MM.1S (cell line): Measurements from ENCODE around the gene GEMIN2.
"Not testable (repeated sequence)": the region's sequence is repeated elsewhere in the genome, so short reads cannot be mapped to it uniquely, and the experiment has no call there.

Source experiments
- DNase-seq: peaks from one replicate; pipeline ENCODE4 v3.0.0-alpha.2; 2015
- H2AFZ ChIP-seq: fragments of 300-600 bp; sonication (generic); 2 replicates; pipeline ENCODE4 v1.6.0; 2016; ENCODE audit warnings: antibody characterized with exemption, low read length
- H3F3A ChIP-seq: fragments of 300-600 bp; sonication (generic); 2 replicates; pipeline ENCODE4 v1.6.1; 2016; ENCODE audit warnings: mild to moderate bottlenecking, antibody characterized with exemption, low read length, moderate library complexity, mixed read lengths; ENCODE audit not compliant: insufficient read depth
- H3K27ac ChIP-seq: fragments of 300-600 bp; sonication (generic); 2 replicates; pipeline ENCODE4 v1.5.1; 2016; ENCODE audit warnings: mild to moderate bottlenecking, low read length
- H3K27me3 ChIP-seq: fragments of 300-600 bp; sonication (generic); replicated peaks from 2 replicates; pipeline ENCODE4 v1.6.0; 2016; ENCODE audit warnings: low read length; ENCODE audit not compliant: insufficient read depth
- H3K36me3 ChIP-seq: fragments of 300-600 bp; sonication (generic); replicated peaks from 2 replicates; pipeline ENCODE4 v1.6.1; 2016; ENCODE audit warnings: mild to moderate bottlenecking, low read length, mixed read lengths; ENCODE audit not compliant: insufficient read depth
- H3K4me1 ChIP-seq: fragments of 300-600 bp; sonication (generic); 2 replicates; pipeline ENCODE4 v1.6.1; 2016; ENCODE audit warnings: low read length, mixed read lengths
- H3K4me2 ChIP-seq: fragments of 300-600 bp; sonication (generic); 2 replicates; pipeline ENCODE4 v1.6.0; 2016; ENCODE audit warnings: low read depth, low read length
- H3K4me3 ChIP-seq: fragments of 300-600 bp; sonication (generic); 2 replicates; pipeline ENCODE4 v1.5.1; 2016; ENCODE audit warnings: low read length, mixed read lengths
- H3K79me2 ChIP-seq: fragments of 300-600 bp; sonication (generic); 2 replicates; pipeline ENCODE4 v1.6.1; 2016; ENCODE audit warnings: mixed run types, low read length, mixed read lengths
- H3K9ac ChIP-seq: fragments of 300-600 bp; sonication (generic); 2 replicates; pipeline ENCODE4 v1.6.1; 2016; ENCODE audit warnings: low read length, mixed read lengths
- H3K9me2 ChIP-seq: fragments of 300-600 bp; sonication (generic); replicated peaks from 2 replicates; pipeline ENCODE4 v1.6.1; 2016; ENCODE audit warnings: mild to moderate bottlenecking, low read length, mixed read lengths; ENCODE audit not compliant: insufficient read depth
- H3K9me3 ChIP-seq: fragments of 300-600 bp; sonication (generic); replicated peaks from 2 replicates; pipeline ENCODE4 v1.6.1; 2016; ENCODE audit warnings: mild to moderate bottlenecking, low read length, mixed read lengths; ENCODE audit not compliant: insufficient read depth
- H4K20me1 ChIP-seq: fragments of 300-600 bp; sonication (generic); 2 replicates; pipeline ENCODE4 v1.6.1; 2016; ENCODE audit warnings: mild to moderate bottlenecking, low read length, moderate library complexity, mixed read lengths; ENCODE audit not compliant: insufficient read depth
- EZH2 ChIP-seq: fragments of 300-600 bp; sonication (generic); optimal IDR thresholded peaks from 2 replicates; pipeline ENCODE3; 2017; ENCODE audit warnings: low read depth, mild to moderate bottlenecking, antibody characterized with exemption, low read length, mixed read lengths
- EZH2phosphoT487 ChIP-seq: fragments of 300-600 bp; sonication (generic); IDR thresholded peaks from 2 replicates; pipeline ENCODE4 v1.6.1; 2018; ENCODE audit warnings: antibody characterized with exemption, low read length
- TF ChIP-seq, protein P1 (sequence below): fragments of 300-600 bp; sonication (generic); IDR thresholded peaks from 2 replicates; pipeline ENCODE4 v1.5.1; 2016; ENCODE audit warnings: antibody characterized with exemption, low read length, mixed read lengths

The GEMIN2 gene

GRCh38 chr14:39113685-39114072 lies 444 bp upstream of the GEMIN2 start:
- Histone ChIP-seq H3K9ac (peak overlapping the region; percentile 48; the same call in 1 of the 2 replicates), H3F3A (peaks cover 10% of the 10 kb centered on the region)
- TF ChIP-seq, protein P1, sequence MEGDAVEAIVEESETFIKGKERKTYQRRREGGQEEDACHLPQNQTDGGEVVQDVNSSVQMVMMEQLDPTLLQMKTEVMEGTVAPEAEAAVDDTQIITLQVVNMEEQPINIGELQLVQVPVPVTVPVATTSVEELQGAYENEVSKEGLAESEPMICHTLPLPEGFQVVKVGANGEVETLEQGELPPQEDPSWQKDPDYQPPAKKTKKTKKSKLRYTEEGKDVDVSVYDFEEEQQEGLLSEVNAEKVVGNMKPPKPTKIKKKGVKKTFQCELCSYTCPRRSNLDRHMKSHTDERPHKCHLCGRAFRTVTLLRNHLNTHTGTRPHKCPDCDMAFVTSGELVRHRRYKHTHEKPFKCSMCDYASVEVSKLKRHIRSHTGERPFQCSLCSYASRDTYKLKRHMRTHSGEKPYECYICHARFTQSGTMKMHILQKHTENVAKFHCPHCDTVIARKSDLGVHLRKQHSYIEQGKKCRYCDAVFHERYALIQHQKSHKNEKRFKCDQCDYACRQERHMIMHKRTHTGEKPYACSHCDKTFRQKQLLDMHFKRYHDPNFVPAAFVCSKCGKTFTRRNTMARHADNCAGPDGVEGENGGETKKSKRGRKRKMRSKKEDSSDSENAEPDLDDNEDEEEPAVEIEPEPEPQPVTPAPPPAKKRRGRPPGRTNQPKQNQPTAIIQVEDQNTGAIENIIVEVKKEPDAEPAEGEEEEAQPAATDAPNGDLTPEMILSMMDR: no peak
- TF ChIP-seq EZH2phosphoT487 (no peak), EZH2 (no peak)

GRCh38 chr14:39122330-39123138 lies 8.4 kb downstream of the GEMIN2 start:
- H3K9me2 ChIP-seq: no peaks in the 10 kb centered on the region
- DNase-seq: no peak
- no peaks in the 10 kb centered on the region for H3K27me3 ChIP-seq
- TF ChIP-seq EZH2 (no peak), EZH2phosphoT487 (no peak)
- TF ChIP-seq, protein P1: no peak
- no peaks in the 10 kb centered on the region for H3K79me2 ChIP-seq
- H3K4me3 ChIP-seq: no peak overlapping the region
- H3K27ac ChIP-seq: no peak overlapping the region
- H3K36me3 ChIP-seq: no peaks in the 10 kb centered on the region
- no peak overlapping the region for H3K4me2 ChIP-seq
- no peaks in the 10 kb centered on the region for H3K9me3 ChIP-seq
- H3F3A ChIP-seq: no peaks in the 10 kb centered on the region
- no peaks in the 10 kb centered on the region for H4K20me1 ChIP-seq
- no peak overlapping the region for H2AFZ ChIP-seq
- H3K4me1 ChIP-seq: no peaks in the 10 kb centered on the region
- H3K9ac ChIP-seq: no peak overlapping the region

More at GRCh38 chr14:39113685-39114072, 444 bp upstream of the GEMIN2 start:
- peak overlapping the region; percentile 63; the same call in 1 of the 2 replicates for H3K27ac ChIP-seq
- H3K4me2 ChIP-seq: peak overlapping the region; percentile 70
- no peaks in the 10 kb centered on the region for H3K27me3 ChIP-seq
- peak overlapping the region; percentile 78 for H2AFZ ChIP-seq
- no peaks in the 10 kb centered on the region for H4K20me1 ChIP-seq
- H3K79me2 ChIP-seq: no peaks in the 10 kb centered on the region
- peaks cover 5% of the 10 kb centered on the region; the same call in 1 of the 2 replicates for H3K4me1 ChIP-seq
- H3K9me2 ChIP-seq: no peaks in the 10 kb centered on the region
- H3K4me3 ChIP-seq: peak overlapping the region; percentile 46; the same call in 1 of the 2 replicates
- H3K9me3 ChIP-seq: no peaks in the 10 kb centered on the region
- H3K36me3 ChIP-seq: no peaks in the 10 kb centered on the region
- peak; percentile 7 for DNase-seq

DNA sequence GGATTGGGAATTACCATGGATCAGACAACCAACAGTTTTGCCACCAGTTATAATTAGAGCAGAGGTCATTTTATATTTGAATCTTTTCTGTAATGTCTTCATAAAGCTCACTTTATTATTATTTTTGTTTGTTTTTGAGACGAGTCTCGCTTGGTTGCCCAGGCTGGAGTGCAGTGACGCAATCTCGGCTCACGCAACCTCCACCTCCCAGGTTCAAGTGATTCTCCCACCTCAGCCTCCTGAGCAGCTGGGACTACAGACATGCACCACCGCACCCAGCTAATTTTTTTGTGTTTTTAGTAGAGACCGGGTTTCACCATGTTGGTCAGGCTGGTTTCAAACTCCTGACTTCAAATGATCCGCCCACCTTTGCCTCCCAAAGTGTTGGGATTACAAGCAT lies 23.7 kb downstream of the GEMIN2 start:
- H3K79me2 ChIP-seq, H4K20me1 ChIP-seq, H3K27ac ChIP-seq, H3K36me3 ChIP-seq, H2AFZ ChIP-seq, H3K4me1 ChIP-seq, H3K27me3 ChIP-seq, DNase-seq, H3K9me3 ChIP-seq, H3F3A ChIP-seq, H3K4me3 ChIP-seq, H3K9ac ChIP-seq, H3K4me2 ChIP-seq, H3K9me2 ChIP-seq: not testable (repeated sequence)

- H3K36me3 ChIP-seq: no peaks in the 10 kb centered on the region
- H3K9me2 ChIP-seq: no peaks in the 10 kb centered on the region
- H3K9ac ChIP-seq: no peak overlapping the region
- H3K9me3 ChIP-seq: no peaks in the 10 kb centered on the region
- DNase-seq: no peak
- H3K27ac ChIP-seq: no peak overlapping the region
- H3K27me3 ChIP-seq: no peaks in the 10 kb centered on the region
- H3K79me2 ChIP-seq: no peaks in the 10 kb centered on the region
- no peaks in the 10 kb centered on the region for H3K4me1 ChIP-seq
- no peak overlapping the region for H2AFZ ChIP-seq
- no peak for TF ChIP-seq EZH2
- TF ChIP-seq EZH2phosphoT487: no peak
- TF ChIP-seq, protein P1: no peak
- no peak overlapping the region for H3K4me3 ChIP-seq
- H3K4me2 ChIP-seq: no peak overlapping the region
- H3F3A ChIP-seq: no peaks in the 10 kb centered on the region
- H4K20me1 ChIP-seq: no peaks in the 10 kb centered on the region
These were observed 24.3 kb downstream of the GEMIN2 start for GRCh38 chr14:39138440-39138839.
